Endothelial cell (in vitro differentiated cells): ENCODE measurements around the gene THSD4. TPM values are rescaled to one million over a fixed set of nuclear protein-coding genes. Genes with fewer than 3 reads are reported as not detected.
"Not testable (repeated sequence)": the region's sequence is repeated elsewhere in the genome, so short reads cannot be mapped to it uniquely, and the experiment has no call there.

Experiments used
- DNase-seq: peaks from one replicate; pipeline ENCODE4 v3.0.0; 2021; ENCODE audit warnings: low spot score
- H3K27ac Mint-ChIP-seq: one replicate; pipeline ENCODE4 v1.8.0; 2021; ENCODE audit warnings: mixed read lengths, inconsistent platforms; ENCODE audit not compliant: unreplicated experiment
- H3K27me3 Mint-ChIP-seq: one replicate; pipeline ENCODE4 v1.8.0; 2021; ENCODE audit warnings: mild to moderate bottlenecking, moderate library complexity, mixed read lengths, inconsistent platforms; ENCODE audit not compliant: unreplicated experiment
- H3K36me3 Mint-ChIP-seq: one replicate; pipeline ENCODE4 v1.8.0; 2021; ENCODE audit warnings: mild to moderate bottlenecking, low read depth, mixed read lengths, inconsistent platforms; ENCODE audit not compliant: unreplicated experiment
- H3K4me1 Mint-ChIP-seq: one replicate; pipeline ENCODE4 v1.8.0; 2021; ENCODE audit warnings: mild to moderate bottlenecking, mixed read lengths, inconsistent platforms; ENCODE audit not compliant: unreplicated experiment
- H3K4me3 Mint-ChIP-seq: one replicate; pipeline ENCODE4 v1.8.0; 2021; ENCODE audit warnings: mild to moderate bottlenecking, mixed read lengths, inconsistent platforms; ENCODE audit not compliant: unreplicated experiment
- H3K9me3 Mint-ChIP-seq: one replicate; pipeline ENCODE4 v1.8.0; 2021; ENCODE audit warnings: mixed read lengths, inconsistent platforms; ENCODE audit not compliant: unreplicated experiment
- total RNA-seq: library from RNA; stranded (reverse); fragmentation: NEBNext Ultra II Directional; extraction: Animal tissue kit (Norgen Biotek cat#: 25700); gene quantifications from one replicate; pipeline ENCODE4 v1.2.1, GENCODE V29; 2021; ENCODE audit not compliant: unreplicated experiment
- TF ChIP-seq, protein P1 (sequence below): fragments of 200-600 bp; sonication (generic); IDR thresholded peaks from one replicate; pipeline ENCODE4 v1.5.0; 2021; ENCODE audit warnings: antibody characterized with exemption; ENCODE audit not compliant: unreplicated experiment

THSD4 gene
- total RNA-seq, 1 donor from 2014 or later, result 0.92 TPM

DNA sequence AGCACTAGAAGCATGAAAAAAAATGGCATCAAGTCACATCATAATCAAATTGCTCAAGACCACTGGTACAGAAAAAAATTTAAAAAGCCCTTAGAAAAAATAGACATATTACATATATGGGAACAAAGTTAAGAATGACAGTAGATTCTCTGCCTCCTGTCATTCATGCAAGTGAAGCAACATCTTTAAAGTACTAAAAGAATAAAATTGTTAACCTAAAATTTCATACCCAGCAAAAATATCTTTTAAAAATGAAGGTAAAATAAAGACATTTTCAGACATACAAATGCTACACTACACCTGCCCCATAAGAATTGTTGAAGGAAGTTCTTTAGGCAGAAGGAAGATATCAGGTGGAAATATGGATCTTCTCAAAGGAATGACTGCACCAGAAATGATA lies 55.9 kb downstream of the THSD4 start:
- no peaks in the 10 kb centered on the region for H3K4me1 Mint-ChIP-seq
- DNase-seq, result no peak
- no peaks in the 10 kb centered on the region for H3K9me3 Mint-ChIP-seq
- peaks cover 3% of the 10 kb centered on the region for H3K27me3 Mint-ChIP-seq
- no peak overlapping the region for H3K27ac Mint-ChIP-seq
- no peak overlapping the region for H3K4me3 Mint-ChIP-seq
- H3K36me3 Mint-ChIP-seq, result peaks cover 5% of the 10 kb centered on the region
- TF ChIP-seq, protein P1, sequence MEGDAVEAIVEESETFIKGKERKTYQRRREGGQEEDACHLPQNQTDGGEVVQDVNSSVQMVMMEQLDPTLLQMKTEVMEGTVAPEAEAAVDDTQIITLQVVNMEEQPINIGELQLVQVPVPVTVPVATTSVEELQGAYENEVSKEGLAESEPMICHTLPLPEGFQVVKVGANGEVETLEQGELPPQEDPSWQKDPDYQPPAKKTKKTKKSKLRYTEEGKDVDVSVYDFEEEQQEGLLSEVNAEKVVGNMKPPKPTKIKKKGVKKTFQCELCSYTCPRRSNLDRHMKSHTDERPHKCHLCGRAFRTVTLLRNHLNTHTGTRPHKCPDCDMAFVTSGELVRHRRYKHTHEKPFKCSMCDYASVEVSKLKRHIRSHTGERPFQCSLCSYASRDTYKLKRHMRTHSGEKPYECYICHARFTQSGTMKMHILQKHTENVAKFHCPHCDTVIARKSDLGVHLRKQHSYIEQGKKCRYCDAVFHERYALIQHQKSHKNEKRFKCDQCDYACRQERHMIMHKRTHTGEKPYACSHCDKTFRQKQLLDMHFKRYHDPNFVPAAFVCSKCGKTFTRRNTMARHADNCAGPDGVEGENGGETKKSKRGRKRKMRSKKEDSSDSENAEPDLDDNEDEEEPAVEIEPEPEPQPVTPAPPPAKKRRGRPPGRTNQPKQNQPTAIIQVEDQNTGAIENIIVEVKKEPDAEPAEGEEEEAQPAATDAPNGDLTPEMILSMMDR, result no peak

DNA sequence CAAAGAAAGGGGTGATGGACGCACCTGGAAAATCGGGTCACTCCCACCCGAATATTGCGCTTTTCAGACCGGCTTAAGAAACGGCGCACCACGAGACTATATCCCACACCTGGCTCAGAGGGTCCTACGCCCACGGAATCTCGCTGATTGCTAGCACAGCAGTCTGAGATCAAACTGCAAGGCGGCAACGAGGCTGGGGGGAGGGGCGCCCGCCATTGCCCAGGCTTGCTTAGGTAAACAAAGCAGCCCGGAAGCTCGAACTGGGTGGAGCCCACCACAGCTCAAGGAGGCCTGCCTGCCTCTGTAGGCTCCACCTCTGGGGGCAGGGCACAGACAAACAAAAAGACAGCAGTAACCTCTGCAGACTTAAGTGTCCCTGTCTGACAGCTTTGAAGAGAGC lies 59.1 kb downstream of the THSD4 start:
- H3K27me3 Mint-ChIP-seq, H3K4me3 Mint-ChIP-seq, H3K4me1 Mint-ChIP-seq, H3K36me3 Mint-ChIP-seq, H3K9me3 Mint-ChIP-seq, H3K27ac Mint-ChIP-seq, DNase-seq: not testable (repeated sequence)

DNA sequence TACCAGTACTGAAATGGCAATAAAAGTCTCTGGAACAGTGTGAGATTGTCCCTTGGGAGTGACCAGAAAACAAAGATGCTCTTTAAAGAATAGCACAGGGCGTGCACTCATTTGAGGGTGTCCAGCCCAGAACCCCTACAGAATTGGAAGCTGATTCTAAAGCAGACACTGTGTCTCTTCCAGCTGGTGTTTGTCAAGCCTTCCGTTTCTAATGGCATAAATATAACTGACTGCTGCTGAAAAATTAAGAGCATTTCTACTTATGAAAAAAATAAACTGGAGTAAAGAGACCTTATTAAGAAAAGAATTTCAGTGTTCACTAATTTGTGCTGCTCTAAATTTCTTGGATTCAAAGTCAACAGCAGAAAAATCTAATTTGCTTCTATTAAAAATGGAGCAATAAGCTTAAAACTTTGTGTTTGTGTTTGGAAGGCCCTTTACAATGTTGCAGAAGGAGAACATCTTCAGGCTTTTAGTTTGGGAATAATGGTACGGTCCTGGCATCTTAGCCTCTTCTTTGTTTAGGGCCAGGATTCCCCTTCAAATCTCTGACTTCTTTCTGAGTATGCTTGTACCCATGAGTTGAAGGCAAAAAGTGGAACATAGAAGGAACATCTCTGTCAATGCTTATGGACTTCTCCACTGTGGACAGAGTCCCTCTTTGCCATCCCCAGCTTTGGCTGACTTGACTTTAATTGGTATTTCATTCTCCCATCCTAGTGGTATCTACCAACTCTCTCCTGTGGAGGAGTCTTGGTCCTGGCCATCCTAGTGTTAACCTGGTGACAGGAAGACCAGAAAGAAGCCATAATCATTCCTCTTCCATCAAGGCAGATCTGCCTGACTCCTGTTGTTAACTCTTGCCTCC lies 65.9 kb downstream of the THSD4 start:
- Mint-ChIP-seq H3K27me3 (no peaks in the 10 kb centered on the region), H3K36me3 (no peaks in the 10 kb centered on the region), H3K4me1 (no peaks in the 10 kb centered on the region), H3K27ac (no peak overlapping the region), H3K4me3 (no peak overlapping the region), H3K9me3 (no peaks in the 10 kb centered on the region)
- TF ChIP-seq, protein P1, result no peak
- DNase-seq, result no peak

DNA sequence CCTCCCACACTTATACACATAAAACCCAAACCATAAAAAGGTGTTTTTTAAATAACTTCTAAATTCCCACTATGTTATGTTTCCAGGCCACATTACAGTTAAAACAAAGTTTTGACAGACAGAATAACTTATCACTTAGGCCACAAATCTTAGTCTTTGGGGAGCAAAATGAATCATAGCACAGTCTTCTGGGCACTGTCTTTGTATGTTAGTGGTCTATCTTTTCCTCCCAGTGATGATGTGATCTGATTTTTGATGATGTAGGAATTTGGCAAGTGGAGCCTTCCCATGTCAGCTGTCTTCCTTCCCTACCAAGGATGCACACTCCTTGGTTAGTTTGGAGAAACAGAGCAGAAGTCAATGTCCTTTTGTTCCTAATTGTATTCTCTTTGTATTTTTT lies 67.3 kb downstream of the THSD4 start:
- Mint-ChIP-seq H3K4me1 (no peaks in the 10 kb centered on the region), H3K9me3 (no peaks in the 10 kb centered on the region), H3K27me3 (no peaks in the 10 kb centered on the region), H3K4me3 (no peak overlapping the region), H3K36me3 (no peaks in the 10 kb centered on the region), H3K27ac (no peak overlapping the region)
- no peak for DNase-seq
- TF ChIP-seq, protein P1, result no peak

DNA sequence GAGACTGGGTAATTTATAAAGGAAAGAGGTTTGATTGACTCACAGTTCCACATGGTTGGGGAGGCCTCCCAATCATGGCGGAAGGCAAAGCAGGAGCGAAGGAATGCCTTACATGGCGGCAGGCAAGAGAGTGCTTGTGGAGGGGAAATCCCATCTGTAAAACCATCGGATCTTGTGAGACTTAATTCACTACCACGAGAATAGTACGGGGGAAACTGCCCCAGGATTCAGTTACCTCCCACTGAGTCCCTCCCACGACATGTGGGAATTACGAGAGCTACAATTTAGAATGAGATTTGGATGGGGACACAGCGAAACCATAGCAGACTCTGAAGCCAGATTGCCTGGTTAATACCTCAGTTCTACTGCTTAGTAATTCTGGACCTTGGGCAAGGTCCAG lies 67.8 kb downstream of the THSD4 start:
- TF ChIP-seq, protein P1, result no peak
- Mint-ChIP-seq H3K4me3 (no peak overlapping the region), H3K27me3 (no peaks in the 10 kb centered on the region), H3K27ac (no peak overlapping the region), H3K9me3 (no peaks in the 10 kb centered on the region), H3K4me1 (no peaks in the 10 kb centered on the region), H3K36me3 (no peaks in the 10 kb centered on the region)
- DNase-seq, result no peak
